Head of caudate nucleus (tissue), 42 donors: ENCODE results near the gene PDCD11.
"Not testable (repeated sequence)": the region's sequence is repeated elsewhere in the genome, so short reads cannot be mapped to it uniquely, and the experiment has no call there.

Experiments
- DNase-seq, 42 donors: peaks; one replicate each; pipeline versions ENCODE4 v3.0.0 to v3.0.0-alpha.2; 2020 to 2021; ENCODE audit warnings: mixed read lengths in 7 of 42
- intact Hi-C: fragments of 100-400 bp; cut with DNase I; formaldehyde crosslinking; loops from one replicate; pipeline ENCODE4 v1.15.0; 2022

Gene PDCD11

GRCh38 chr10:103415581-103415980 is 19.2 kb downstream of the PDCD11 start:
- intact Hi-C loops: loop anchor here (2.0 kb wide), 1 partner anchor 71 kb away; no protein-coding TSS in a partner anchor
- DNase-seq: no peak

GRCh38 chr10:103416436-103417147 is 20.2 kb downstream of the PDCD11 start:
- intact Hi-C loops: no loop called here
- DNase-seq: peak in 37 of 42 donors; percentile 21 to 81 (median 58)

GRCh38 chr10:103417148-103417469 is 20.7 kb downstream of the PDCD11 start:
- DNase-seq, intact Hi-C loops: not testable (repeated sequence)

GRCh38 chr10:103417601-103418000 is 21.2 kb downstream of the PDCD11 start:
- DNase-seq: no peak
- intact Hi-C loops: no loop called here

- intact Hi-C loops: no loop called here
- no peak for DNase-seq
Observed at GRCh38 chr10:103419101-103419500, 22.7 kb downstream of the PDCD11 start.

- DNase-seq: no peak
- intact Hi-C loops: no loop called here
Observed at GRCh38 chr10:103423748-103424147, 27.3 kb downstream of the PDCD11 start.

- DNase-seq: no peak
- intact Hi-C loops: no loop called here
Observed at GRCh38 chr10:103427866-103428265, 31.4 kb downstream of the PDCD11 start.

- DNase-seq: no peak
- intact Hi-C loops: no loop called here
Observed at GRCh38 chr10:103428989-103429643, 32.7 kb downstream of the PDCD11 start.

GRCh38 chr10:103429647-103430046 is 33.2 kb downstream of the PDCD11 start:
- DNase-seq: no peak
- intact Hi-C loops: no loop called here

- intact Hi-C loops: no loop called here
- DNase-seq: no peak
Observed at GRCh38 chr10:103431902-103432301, 35.5 kb downstream of the PDCD11 start.

- no peak for DNase-seq
- intact Hi-C loops: no loop called here
Observed at GRCh38 chr10:103433858-103434257, 37.4 kb downstream of the PDCD11 start.

GRCh38 chr10:103439776-103440175 is 43.4 kb downstream of the PDCD11 start:
- intact Hi-C loops: no loop called here
- DNase-seq: no peak

GRCh38 chr10:103440416-103440815 is 44.0 kb downstream of the PDCD11 start:
- DNase-seq: no peak
- intact Hi-C loops: no loop called here

GRCh38 chr10:103441206-103441605 is 44.8 kb downstream of the PDCD11 start:
- intact Hi-C loops: no loop called here
- DNase-seq: no peak

GRCh38 chr10:103441611-103442010 is 45.2 kb downstream of the PDCD11 start:
- DNase-seq: no peak
- intact Hi-C loops: no loop called here

- intact Hi-C loops: no loop called here
- peak in 10 of 42 donors; percentile 7 to 43 (median 26) for DNase-seq
Observed at GRCh38 chr10:103442031-103442461, 45.6 kb downstream of the PDCD11 start.

- DNase-seq: no peak
- intact Hi-C loops: no loop called here
Observed at GRCh38 chr10:103443475-103444185, 47.2 kb downstream of the PDCD11 start.

GRCh38 chr10:103444478-103444877 is 48.1 kb downstream of the PDCD11 start:
- DNase-seq: no peak
- intact Hi-C loops: no loop called here

GRCh38 chr10:103445366-103445765 is 48.9 kb downstream of the PDCD11 start:
- DNase-seq: no peak
- intact Hi-C loops: no loop called here
